GM19395 (cell line): ENCODE results near the gene NEB.
"Not testable (repeated sequence)": the region's sequence is repeated elsewhere in the genome, so short reads cannot be mapped to it uniquely, and the experiment has no call there.

Source experiments
- ATAC-seq: cut with Tn5 transposase; IDR thresholded peaks from one replicate; pipeline ENCODE4 v1.9.1; 2021; ENCODE audit warnings: mild to moderate bottlenecking, moderate library complexity; ENCODE audit not compliant: unreplicated experiment

NEB gene

GRCh38 chr2:151619337-151619989 lies 114.8 kb downstream of the NEB start:
- no peak for ATAC-seq

GRCh38 chr2:151616760-151617339 lies 117.4 kb downstream of the NEB start:
- no peak for ATAC-seq

- ATAC-seq: peak; percentile 63
Measured at GRCh38 chr2:151614606-151615306, 119.5 kb downstream of the NEB start.

- no peak for ATAC-seq
Measured at GRCh38 chr2:151614159-151614558, 120.1 kb downstream of the NEB start.

- no peak for ATAC-seq
Measured at GRCh38 chr2:151611351-151611750, 122.9 kb downstream of the NEB start.

- no peak for ATAC-seq
Measured at GRCh38 chr2:151610310-151610709, 124.0 kb downstream of the NEB start.

GRCh38 chr2:151609705-151610104 lies 124.6 kb downstream of the NEB start:
- ATAC-seq: no peak

GRCh38 chr2:151607459-151608424 lies 126.5 kb downstream of the NEB start:
- not testable (repeated sequence) for ATAC-seq

- not testable (repeated sequence) for ATAC-seq
Measured at GRCh38 chr2:151603530-151603929, 130.7 kb downstream of the NEB start.

GRCh38 chr2:151602402-151602801 lies 131.9 kb downstream of the NEB start:
- not testable (repeated sequence) for ATAC-seq

- ATAC-seq: not testable (repeated sequence)
Measured at GRCh38 chr2:151601803-151602202, 132.5 kb downstream of the NEB start.

- not testable (repeated sequence) for ATAC-seq
Measured at GRCh38 chr2:151596903-151597608, 137.2 kb downstream of the NEB start.

GRCh38 chr2:151591908-151592255 lies 142.4 kb downstream of the NEB start:
- ATAC-seq: not testable (repeated sequence)

GRCh38 chr2:151591250-151591907 lies 142.9 kb downstream of the NEB start:
- ATAC-seq: peak; percentile 78

GRCh38 chr2:151581300-151581699 lies 153.0 kb downstream of the NEB start:
- ATAC-seq: not testable (repeated sequence)

- not testable (repeated sequence) for ATAC-seq
Measured at GRCh38 chr2:151580697-151581096, 153.6 kb downstream of the NEB start.

- no peak for ATAC-seq
Measured at GRCh38 chr2:151577116-151577515, 157.2 kb downstream of the NEB start.

GRCh38 chr2:151576080-151576479 lies 158.2 kb downstream of the NEB start:
- ATAC-seq: no peak

- no peak for ATAC-seq
Measured at GRCh38 chr2:151575338-151575737, 158.9 kb downstream of the NEB start.

GRCh38 chr2:151570191-151570590 lies 164.1 kb downstream of the NEB start:
- no peak for ATAC-seq
